Hematopoietic multipotent progenitor cell treated with erythropoietin and hydrocortisone succinate and interleukin-3 and kit ligand, for 17 days (in vitro differentiated cells): Measurements from ENCODE around the gene SP9.
"Not testable (repeated sequence)": the region's sequence is repeated elsewhere in the genome, so short reads cannot be mapped to it uniquely, and the experiment has no call there.

Source experiments
- DNase-seq: peaks from one replicate; pipeline ENCODE4 v3.0.0-alpha.2; 2015; ENCODE audit warnings: low spot score

The SP9 gene

GRCh38 chr2:174344716-174345461 lies 10.1 kb downstream of the SP9 start:
- no peak for DNase-seq

DNA sequence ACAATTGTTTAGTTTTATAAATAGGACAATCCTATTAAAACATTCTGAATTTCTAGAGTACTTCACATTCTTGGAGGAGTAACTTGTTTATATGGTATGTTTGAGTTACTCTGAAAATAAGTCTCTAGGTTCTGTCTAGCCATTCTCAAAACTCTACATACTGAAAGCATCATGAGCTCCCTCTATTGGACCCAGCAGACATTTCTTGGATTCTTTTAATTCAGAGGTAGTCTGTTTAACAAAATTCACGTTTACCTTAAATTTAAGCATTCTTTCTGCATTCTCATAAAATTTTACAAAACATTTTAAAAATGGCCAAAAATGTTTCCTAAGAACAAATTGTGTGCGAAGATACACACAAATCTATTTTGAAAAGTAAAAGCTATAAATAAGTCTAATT lies 15.3 kb downstream of the SP9 start:
- DNase-seq, result no peak

- DNase-seq, result no peak
Observed at GRCh38 chr2:174350593-174351181, 15.9 kb downstream of the SP9 start.

GRCh38 chr2:174353004-174353403 lies 18.2 kb downstream of the SP9 start:
- DNase-seq, result no peak

GRCh38 chr2:174356347-174356746 lies 21.6 kb downstream of the SP9 start:
- DNase-seq, result no peak

DNA sequence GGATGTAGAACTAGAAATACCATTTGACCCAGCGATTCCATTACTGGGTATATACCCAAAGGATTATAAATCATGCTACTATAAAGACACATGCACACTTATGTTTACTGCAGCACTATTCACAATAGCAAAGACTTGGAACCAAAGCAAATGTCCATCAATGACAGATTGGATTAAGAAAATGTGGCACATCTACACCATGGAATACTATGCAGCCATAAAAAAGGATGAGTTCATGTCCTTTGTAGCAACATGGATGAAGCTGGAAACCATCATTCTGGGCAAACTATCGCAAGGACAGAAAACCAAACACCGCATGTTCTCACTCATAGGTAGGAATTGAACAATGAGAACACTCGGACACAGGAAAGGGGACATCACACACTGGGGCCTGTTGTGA lies 24.9 kb downstream of the SP9 start:
- DNase-seq, result not testable (repeated sequence)

GRCh38 chr2:174362949-174363348 lies 28.2 kb downstream of the SP9 start:
- no peak for DNase-seq

GRCh38 chr2:174363492-174364225 lies 28.9 kb downstream of the SP9 start:
- not testable (repeated sequence) for DNase-seq

- no peak for DNase-seq
Observed at GRCh38 chr2:174364628-174365027, 29.9 kb downstream of the SP9 start.

DNA sequence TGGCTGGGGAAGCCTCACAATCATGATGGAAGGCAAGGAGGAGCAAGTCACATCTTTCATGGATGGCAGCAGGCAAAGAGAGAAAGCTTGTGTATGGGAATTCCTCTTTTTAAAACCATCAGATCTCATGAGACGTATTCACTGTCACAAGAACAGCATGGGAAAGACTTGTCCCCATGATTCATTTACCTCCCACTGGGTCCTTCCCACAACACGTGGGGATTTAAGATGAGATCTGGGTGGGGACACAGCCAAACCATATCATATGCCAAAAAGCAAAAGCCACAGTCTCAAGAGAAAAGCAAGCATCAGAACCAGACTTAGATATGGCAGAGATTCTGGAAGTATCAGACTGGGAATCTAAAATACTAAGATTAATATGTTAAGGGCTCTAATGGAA lies 30.8 kb downstream of the SP9 start:
- DNase-seq, result no peak

GRCh38 chr2:174368691-174369090 lies 33.9 kb downstream of the SP9 start:
- no peak for DNase-seq

DNA sequence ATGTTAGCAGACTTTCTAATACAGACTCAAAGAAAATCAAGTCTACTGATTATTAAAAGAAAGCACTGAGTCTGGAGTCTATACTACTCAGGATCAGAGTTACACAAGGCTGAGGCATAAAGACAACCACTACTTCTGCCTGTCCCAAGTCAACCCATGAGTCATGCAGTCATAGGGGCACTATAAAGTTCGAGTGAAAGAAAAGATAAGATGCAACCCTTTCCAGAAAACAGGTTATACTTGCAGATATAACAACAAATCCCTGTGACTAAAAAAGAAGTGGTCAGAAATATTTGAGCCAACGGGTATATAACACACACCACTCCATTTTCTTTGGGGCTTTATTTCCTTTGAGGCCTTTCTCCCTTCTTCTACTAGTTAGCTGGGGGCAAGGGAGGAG lies 42.2 kb downstream of the SP9 start:
- DNase-seq, result no peak

GRCh38 chr2:174383796-174384195 lies 49.0 kb downstream of the SP9 start:
- DNase-seq, result no peak

GRCh38 chr2:174385201-174385600 lies 50.4 kb downstream of the SP9 start:
- no peak for DNase-seq
